IMR-90 (cell line): Measurements from ENCODE around the gene CABP5. TPM values are rescaled to one million over a fixed set of nuclear protein-coding genes. Genes with fewer than 3 reads are reported as not detected.

ENCODE experiments used
- ATAC-seq: fragments of 200-7000 bp; cut with Tn5 transposase; 2 replicates; pipeline ENCODE4 v1.9.1; 2020; ENCODE audit warnings: low read depth, mild to moderate bottlenecking, moderate library complexity
- BruUV-seq: library from RNA; stranded (reverse); fragments of 400-500 nt; replicated peaks from 2 replicates; lab custom pipeline; 2021; lab: Mats Ljungman, UMichigan
- CTCF ChIA-PET: fragments of 300-600 bp; formaldehyde crosslinking; extraction: SDS; loops from one replicate; lab custom pipeline; 2021; ENCODE audit warnings: antibody characterized with exemption; lab: Yijun Ruan, JAX
- POLR2A ChIA-PET: fragments of 300-600 bp; sonication (Branson Sonifier 250); formaldehyde crosslinking; loops from one replicate; lab custom pipeline; 2022; ENCODE audit warnings: antibody characterized with exemption; ENCODE audit not compliant: unreplicated experiment; lab: Charles Lee
- DNase-seq: peaks from one replicate; pipeline ENCODE4 v3.0.0; 2013
- H2AFZ ChIP-seq: replicated peaks from 2 replicates; pipeline ENCODE3; 2013; ENCODE audit warnings: low read length, mild to moderate bottlenecking; ENCODE audit not compliant: poor library complexity
- H2AK5ac ChIP-seq: 2 replicates; pipeline ENCODE4 v1.6.1; 2013; ENCODE audit warnings: low read depth, low read length, inconsistent platforms
- H2AK9ac ChIP-seq: replicated peaks from 2 replicates; pipeline ENCODE3; 2013; ENCODE audit warnings: mild to moderate bottlenecking, low read depth, low read length, moderate library complexity; ENCODE audit not compliant: poor library complexity
- H2BK120ac ChIP-seq: 2 replicates; pipeline ENCODE4 v1.6.1; 2013; ENCODE audit warnings: low read depth, low read length, inconsistent platforms
- H2BK15ac ChIP-seq: 3 replicates; pipeline ENCODE4 v1.6.1; 2013; ENCODE audit warnings: low read depth, low read length, inconsistent platforms
- H2BK20ac ChIP-seq: 2 replicates; pipeline ENCODE4 v1.6.1; 2013; ENCODE audit warnings: low read depth, mild to moderate bottlenecking, inconsistent platforms, low read length, moderate library complexity
- H2BK5ac ChIP-seq: 2 replicates; pipeline ENCODE4 v1.6.1; 2013; ENCODE audit warnings: mild to moderate bottlenecking, low read depth, low read length, inconsistent platforms; ENCODE audit not compliant: poor library complexity, severe bottlenecking
- H3K14ac ChIP-seq: replicated peaks from 2 replicates; pipeline ENCODE4 v1.6.1; 2013; ENCODE audit warnings: low read depth, low read length, inconsistent platforms
- H3K18ac ChIP-seq: 2 replicates; pipeline ENCODE4 v1.6.1; 2013; ENCODE audit warnings: low read depth, low read length, control low read depth
- H3K23ac ChIP-seq: 2 replicates; pipeline ENCODE4 v1.6.1; 2013; ENCODE audit warnings: low read depth, low read length, inconsistent platforms
- H3K27ac ChIP-seq: 2 replicates; pipeline ENCODE4 v1.5.1; 2013; ENCODE audit warnings: mild to moderate bottlenecking, control low read depth, low read length; ENCODE audit not compliant: insufficient read depth
- H3K27me3 ChIP-seq: 2 replicates; pipeline ENCODE4 v1.6.1; 2013; ENCODE audit warnings: low read length; ENCODE audit not compliant: control insufficient read depth, insufficient read depth
- H3K36me3 ChIP-seq: 2 replicates; pipeline ENCODE4 v1.6.1; 2013; ENCODE audit warnings: low read length, mixed read lengths; ENCODE audit not compliant: control insufficient read depth, insufficient read depth
- H3K4ac ChIP-seq: 2 replicates; pipeline ENCODE4 v1.6.1; 2013; ENCODE audit warnings: low read depth, low read length, inconsistent platforms
- H3K4me1 ChIP-seq: 2 replicates; pipeline ENCODE4 v1.6.1; 2013; ENCODE audit warnings: low read length, mixed read lengths; ENCODE audit not compliant: control insufficient read depth, insufficient read depth
- H3K4me2 ChIP-seq: 2 replicates; pipeline ENCODE4 v1.6.1; 2013; ENCODE audit warnings: low read depth, mild to moderate bottlenecking, control low read depth, low read length, moderate library complexity
- H3K4me3 ChIP-seq: 2 replicates; pipeline ENCODE4 v1.5.1; 2013; ENCODE audit warnings: low read depth, mild to moderate bottlenecking, control low read depth, low read length, moderate library complexity; ENCODE audit not compliant: insufficient read depth
- H3K56ac ChIP-seq: 2 replicates; pipeline ENCODE4 v1.6.1; 2013; ENCODE audit warnings: low read length, inconsistent platforms; ENCODE audit not compliant: insufficient read depth; ENCODE audit errors: extremely low read depth
- H3K79me1 ChIP-seq, 2 experiments: 2 replicates each; pipeline ENCODE4 v1.6.1; 2013; ENCODE audit warnings: low read length in 2 of 2, inconsistent platforms in 1 of 2, low read depth in 1 of 2
- H3K9ac ChIP-seq: 2 replicates; pipeline ENCODE4 v1.6.1; 2013; ENCODE audit warnings: low read depth, low read length, control low read depth
- H3K9me1 ChIP-seq: 2 replicates; pipeline ENCODE4 v1.6.1; 2013; ENCODE audit warnings: low read length, inconsistent platforms; ENCODE audit not compliant: insufficient read depth
- H3K9me3 ChIP-seq: 2 replicates; pipeline ENCODE4 v1.6.1; 2013; ENCODE audit warnings: low read length; ENCODE audit not compliant: control insufficient read depth, insufficient read depth
- H4K20me1 ChIP-seq: 2 replicates; pipeline ENCODE4 v1.6.1; 2013; ENCODE audit warnings: low read length, inconsistent platforms; ENCODE audit not compliant: insufficient read depth
- H4K5ac ChIP-seq: 2 replicates; pipeline ENCODE4 v1.6.1; 2013; ENCODE audit warnings: mild to moderate bottlenecking, low read depth, low read length, control low read depth
- H4K8ac ChIP-seq, 2 experiments: 2 replicates each; pipeline ENCODE4 v1.6.1; 2013; ENCODE audit warnings: low read depth in 2 of 2, low read length in 2 of 2, control low read depth in 1 of 2, inconsistent platforms in 1 of 2
- H4K91ac ChIP-seq: 2 replicates; pipeline ENCODE4 v1.6.1; 2013; ENCODE audit warnings: low read depth, low read length, inconsistent platforms; ENCODE audit not compliant: insufficient read depth
- BHLHE40 ChIP-seq: fragments of 150-350 bp; IDR thresholded peaks from 2 replicates; pipeline ENCODE4 v1.6.1; 2016; ENCODE audit warnings: mild to moderate bottlenecking, low read depth, low read length
- CTCF ChIP-seq: conservative IDR thresholded peaks from 2 replicates; pipeline ENCODE4 v1.5.1; 2012; ENCODE audit warnings: mild to moderate bottlenecking, low read depth, low read length, improper control_type of control experiment
- ELK1 ChIP-seq: fragments of 150-350 bp; IDR thresholded peaks from 2 replicates; pipeline ENCODE4 v1.6.1; 2016; ENCODE audit warnings: low read depth, mild to moderate bottlenecking, low read length, moderate library complexity, borderline replicate concordance
- FOS ChIP-seq: fragments of 150-350 bp; IDR thresholded peaks from 2 replicates; pipeline ENCODE4 v1.6.1; 2016; ENCODE audit warnings: low read depth, low read length
- MAFK ChIP-seq: IDR thresholded peaks from 2 replicates; pipeline ENCODE4 v1.6.1; 2012; ENCODE audit warnings: low read depth, low read length, improper control_type of control experiment
- MAZ ChIP-seq: IDR thresholded peaks from 2 replicates; pipeline ENCODE4 v1.6.1; 2012; ENCODE audit warnings: low read depth, mild to moderate bottlenecking, low read length, improper control_type of control experiment, moderate library complexity, borderline replicate concordance
- NFE2L2 ChIP-seq: fragments of 150-350 bp; IDR thresholded peaks from 2 replicates; pipeline ENCODE4 v1.6.1; 2016; ENCODE audit warnings: low read depth, mild to moderate bottlenecking, low read length
- RAD21 ChIP-seq: IDR thresholded peaks from 2 replicates; pipeline ENCODE4 v1.6.1; 2012; ENCODE audit warnings: low read length, improper control_type of control experiment
- RCOR1 ChIP-seq: IDR thresholded peaks from 2 replicates; pipeline ENCODE4 v1.6.1; 2012; ENCODE audit warnings: mild to moderate bottlenecking, low read length, improper control_type of control experiment; ENCODE audit not compliant: insufficient replicate concordance
- USF2 ChIP-seq: fragments of 150-350 bp; IDR thresholded peaks from 2 replicates; pipeline ENCODE4 v1.6.1; 2017; ENCODE audit warnings: mild to moderate bottlenecking, antibody characterized with exemption, low read length, low read depth
- whole genome bisulfite sequencing, 2 experiments: methylation state at CpG; one replicate each; pipeline versions ENCODE4 v1.1.5 to v1.1.7; 2013; ENCODE audit warnings: missing lambda C conversion rate in 2 of 2; ENCODE audit not compliant: insufficient read length in 1 of 2; ENCODE audit errors: extremely low coverage in 2 of 2; 5-methylcytosine and 5-hydroxymethylcytosine counted together
- dilution Hi-C: fragments of 300-500 bp; cut with HindIII; formaldehyde crosslinking; loops from one replicate; pipeline ENCODE4 v1.14.3; 2018; ENCODE audit warnings: low sequenced_read_pairs; ENCODE audit not compliant: unreplicated experiment
- in situ Hi-C: fragments of 300-500 bp; cut with MboI; formaldehyde crosslinking; loops from 3 replicates; pipeline ENCODE4 v1.14.3; 2019; ENCODE audit warnings: low sequenced_read_pairs, inconsistent platforms, mixed read lengths
- intact Hi-C: fragments of 100-400 bp; cut with micrococcal nuclease; formaldehyde crosslinking; loops from 2 replicates; pipeline ENCODE4 v1.10.0; 2022
- polyA plus RNA-seq, 3 experiments: library from polyadenylated mRNA; depleted of rRNA; stranded (reverse); fragments of >200 nt; gene quantifications; 2 replicates each; pipeline ENCODE4 v1.2.3, GENCODE V29; 2012; ENCODE audit warnings: low replicate concordance in 1 of 3
- total RNA-seq: library from RNA; depleted of rRNA; stranded (reverse); fragments of >200 nt; gene quantifications from 2 replicates; pipeline ENCODE4 v1.2.3, GENCODE V29; 2012

Gene CABP5
- total and polyA plus RNA-seq, 2 of the 4 experiments (the other 2 are of a cell fraction) = not detected

- Histone ChIP-seq H3K27ac (no peak overlapping the region), H2AK5ac (no peak overlapping the region), H4K8ac (no peak overlapping the region), H2AFZ (no peak overlapping the region), H3K4ac (no peak overlapping the region), H3K9me3 (no peaks in the 10 kb centered on the region), H3K56ac (no peak overlapping the region), H3K4me2 (no peak overlapping the region), H4K5ac (no peak overlapping the region), H2BK15ac (no peak overlapping the region), H3K9me1 (no peaks in the 10 kb centered on the region), H4K91ac (no peak overlapping the region), H3K79me1 (no peaks in the 10 kb centered on the region), H3K23ac (no peak overlapping the region), H2BK20ac (no peak overlapping the region), H4K20me1 (no peaks in the 10 kb centered on the region), H3K14ac (no peak overlapping the region), H3K36me3 (no peaks in the 10 kb centered on the region), H2BK5ac (no peak overlapping the region), H2BK120ac (no peak overlapping the region), H2AK9ac (no peak overlapping the region), H3K27me3 (no peaks in the 10 kb centered on the region), H3K18ac (no peak overlapping the region), H3K9ac (no peak overlapping the region), H3K4me1 (no peaks in the 10 kb centered on the region), H3K4me3 (no peak overlapping the region)
- intact Hi-C loops (no loop called here), dilution Hi-C loops (no loop called here), in situ Hi-C loops (no loop called here)
- TF ChIP-seq MAZ (no peak), BHLHE40 (no peak), ELK1 (no peak), NFE2L2 (no peak), USF2 (no peak), MAFK (no peak), CTCF (no peak), RAD21 (no peak), RCOR1 (no peak), FOS (no peak)
- DNase-seq (no peak), ATAC-seq (no peak)
- POLR2A ChIA-PET = no interaction called here
- WGBS, 2 experiments = no CpG with 5 or more reads among the region's 6 CpGs
- BruUV-seq = no TSS peak
- CTCF ChIA-PET = no interaction called here
Measured at GRCh38 chr19:47998800-47999199, 45.1 kb downstream of the CABP5 start.
